Measurements from ENCODE around the gene SLC17A4. TPM values are rescaled to one million over a fixed set of nuclear protein-coding genes. Genes with fewer than 3 reads are reported as not detected.

The SLC17A4 gene
- total RNA-seq, 1 experiment from 2014 or later: not detected

- in situ Hi-C loops (cut with HindIII; ENCODE audit: low pct_unique_long_range_greater_than_20kb, low sequenced_read_pairs) (no loop called here), intact Hi-C loops (cut with micrococcal nuclease; ENCODE audit: unreplicated experiment) (no loop called here)
- Histone ChIP-seq H3K36me3 (ENCODE audit: control insufficient read depth, insufficient read depth, low read length) (no peaks in the 10 kb centered on the region), H3K27ac (ENCODE audit: low read length) (no peak overlapping the region), H3K4me1 (ENCODE audit: control insufficient read depth, insufficient read depth, low read length) (no peaks in the 10 kb centered on the region), H3K4me3 (ENCODE audit: low read depth in 2 of 2, low read length in 2 of 2) (no peak overlapping the region), H3K9me3 (ENCODE audit: control insufficient read depth, insufficient read depth, low read depth, low read length) (no peaks in the 10 kb centered on the region), H3K27me3 (ENCODE audit: control insufficient read depth, insufficient read depth, low read length) (no peaks in the 10 kb centered on the region)
- ATAC-seq: no peak
- no peak for DNase-seq (ENCODE audit: low read depth, low spot score)
- POLR2A ChIA-PET: no interaction called here
- TF ChIP-seq POLR2AphosphoS5 (IDR thresholded peaks at IDR 0.05; ENCODE audit: low read depth, low read length): no peak
- TF ChIP-seq REST (IDR thresholded peaks at IDR 0.05; ENCODE audit: insufficient read depth in 1 of 2, low read depth in 2 of 2, low read length in 1 of 2): no peak
- no peak for TF ChIP-seq TCF7L2 (IDR thresholded peaks at IDR 0.05; ENCODE audit: low read depth, low read length)
- TF ChIP-seq, protein P1, sequence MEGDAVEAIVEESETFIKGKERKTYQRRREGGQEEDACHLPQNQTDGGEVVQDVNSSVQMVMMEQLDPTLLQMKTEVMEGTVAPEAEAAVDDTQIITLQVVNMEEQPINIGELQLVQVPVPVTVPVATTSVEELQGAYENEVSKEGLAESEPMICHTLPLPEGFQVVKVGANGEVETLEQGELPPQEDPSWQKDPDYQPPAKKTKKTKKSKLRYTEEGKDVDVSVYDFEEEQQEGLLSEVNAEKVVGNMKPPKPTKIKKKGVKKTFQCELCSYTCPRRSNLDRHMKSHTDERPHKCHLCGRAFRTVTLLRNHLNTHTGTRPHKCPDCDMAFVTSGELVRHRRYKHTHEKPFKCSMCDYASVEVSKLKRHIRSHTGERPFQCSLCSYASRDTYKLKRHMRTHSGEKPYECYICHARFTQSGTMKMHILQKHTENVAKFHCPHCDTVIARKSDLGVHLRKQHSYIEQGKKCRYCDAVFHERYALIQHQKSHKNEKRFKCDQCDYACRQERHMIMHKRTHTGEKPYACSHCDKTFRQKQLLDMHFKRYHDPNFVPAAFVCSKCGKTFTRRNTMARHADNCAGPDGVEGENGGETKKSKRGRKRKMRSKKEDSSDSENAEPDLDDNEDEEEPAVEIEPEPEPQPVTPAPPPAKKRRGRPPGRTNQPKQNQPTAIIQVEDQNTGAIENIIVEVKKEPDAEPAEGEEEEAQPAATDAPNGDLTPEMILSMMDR (IDR thresholded peaks at IDR 0.05): no peak
- TF ChIP-seq SIN3A (IDR thresholded peaks at IDR 0.05; ENCODE audit: borderline replicate concordance, insufficient read depth, low read depth, low read length): no peak
- BruUV-seq (replicated peaks): no TSS peak
- CTCF ChIA-PET: no interaction called here
These were observed 40.2 kb downstream of the SLC17A4 start for GRCh38 chr6:25794784-25795183.

- TF ChIP-seq TCF7L2 (IDR thresholded peaks at IDR 0.05; ENCODE audit: low read depth, low read length) (no peak), REST (IDR thresholded peaks at IDR 0.05; ENCODE audit: insufficient read depth in 1 of 2, low read depth in 2 of 2, low read length in 1 of 2) (no peak), POLR2AphosphoS5 (IDR thresholded peaks at IDR 0.05; ENCODE audit: low read depth, low read length) (no peak), SIN3A (IDR thresholded peaks at IDR 0.05; ENCODE audit: borderline replicate concordance, insufficient read depth, low read depth, low read length) (no peak)
- TF ChIP-seq, protein P1 (IDR thresholded peaks at IDR 0.05): no peak
- Histone ChIP-seq H3K36me3 (ENCODE audit: control insufficient read depth, insufficient read depth, low read length) (no peaks in the 10 kb centered on the region), H3K4me3 (ENCODE audit: low read depth in 2 of 2, low read length in 2 of 2) (no peak overlapping the region), H3K9me3 (ENCODE audit: control insufficient read depth, insufficient read depth, low read depth, low read length) (no peaks in the 10 kb centered on the region), H3K27ac (ENCODE audit: low read length) (no peak overlapping the region), H3K27me3 (ENCODE audit: control insufficient read depth, insufficient read depth, low read length) (0 out of 2 replicates have a peak, but pooled peaks cover 2% of the 10 kb centered on the region), H3K4me1 (ENCODE audit: control insufficient read depth, insufficient read depth, low read length) (no peaks in the 10 kb centered on the region)
- BruUV-seq (replicated peaks): no TSS peak
- ATAC-seq: no peak
- in situ Hi-C loops (cut with HindIII; ENCODE audit: low pct_unique_long_range_greater_than_20kb, low sequenced_read_pairs): no loop called here
- no peak for DNase-seq (ENCODE audit: low read depth, low spot score)
- CTCF ChIA-PET: no interaction called here
- intact Hi-C loops (cut with micrococcal nuclease; ENCODE audit: unreplicated experiment): no loop called here
- POLR2A ChIA-PET: no interaction called here
These were observed 46.9 kb downstream of the SLC17A4 start for GRCh38 chr6:25801436-25801835.

Measured in Panc1 (cell line).